Measurements from ENCODE around the gene KLHL28. TPM values are rescaled to one million over a fixed set of nuclear protein-coding genes. Genes with fewer than 3 reads are reported as not detected.

The KLHL28 gene
- total RNA-seq, 1 donor from 2014 or later: 14.0 TPM

DNA sequence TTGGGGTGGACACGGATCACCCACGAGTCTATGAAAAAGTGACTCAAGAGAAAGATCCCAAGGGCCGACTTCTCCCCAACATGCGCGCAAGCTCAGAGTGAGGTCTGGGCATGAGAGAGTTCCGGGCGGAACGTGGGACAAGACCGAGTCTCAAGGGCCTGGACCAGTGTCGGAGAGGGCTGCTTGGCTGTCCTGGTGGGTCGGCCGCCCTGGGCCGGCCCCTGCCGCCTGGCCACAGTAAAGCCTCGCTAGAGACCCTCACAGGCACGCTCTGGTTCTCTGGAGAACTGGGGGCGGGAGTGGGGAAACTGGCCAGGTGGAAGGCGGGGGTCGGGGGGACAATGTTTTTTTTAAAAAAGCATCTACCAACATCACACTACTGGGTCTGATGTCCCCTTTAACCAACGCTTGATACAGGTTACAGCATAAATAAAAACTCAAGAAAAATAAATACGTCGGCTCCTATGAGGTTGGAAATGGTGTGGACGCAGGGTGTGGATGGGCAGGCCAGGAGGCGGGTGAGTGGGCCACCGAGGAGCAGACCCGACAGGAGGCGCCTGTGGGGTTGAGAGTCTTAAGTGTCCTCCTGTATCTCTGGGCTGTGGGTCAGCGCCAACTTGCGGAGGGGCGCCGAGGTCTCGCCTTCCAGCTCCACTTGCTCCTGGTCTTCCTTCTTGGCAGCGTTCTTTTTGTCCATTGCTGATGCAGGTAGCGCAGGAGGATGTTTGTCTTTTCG, 74.7 kb downstream of the KLHL28 start:
- no peak for FAIRE-seq
- no peaks in the 10 kb centered on the region for H3K27me3 ChIP-seq (ENCODE audit: control insufficient read depth, insufficient read depth, low read length)

DNA sequence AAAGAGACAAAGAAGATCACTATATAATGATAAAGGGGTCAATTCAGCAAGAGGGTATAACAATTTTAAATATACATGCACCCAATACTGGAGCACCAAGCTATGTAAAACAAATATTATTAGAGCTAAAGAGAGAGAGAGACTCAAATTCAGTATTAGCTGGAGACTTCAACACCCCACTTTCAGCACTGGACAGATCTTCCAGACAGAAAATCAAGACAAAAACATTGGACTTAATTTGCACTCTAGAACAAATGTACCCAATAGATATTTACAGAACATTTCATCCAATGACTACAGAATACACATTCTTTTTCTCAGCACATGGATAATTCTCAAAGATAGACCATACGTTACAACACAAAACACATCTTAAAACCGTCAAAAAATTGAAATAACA, 81.0 kb downstream of the KLHL28 start:
- Histone ChIP-seq H3K36me3 (ENCODE audit: control insufficient read depth, insufficient read depth, low read length) (no peaks in the 10 kb centered on the region), H3K4me3 (ENCODE audit: low read depth, low read length) (no peak overlapping the region), H3K27me3 (ENCODE audit: control insufficient read depth, insufficient read depth, low read length) (no peaks in the 10 kb centered on the region)
- FAIRE-seq (no peak), DNase-seq (ENCODE audit: low read depth) (no peak)
- TF ChIP-seq, protein P1, sequence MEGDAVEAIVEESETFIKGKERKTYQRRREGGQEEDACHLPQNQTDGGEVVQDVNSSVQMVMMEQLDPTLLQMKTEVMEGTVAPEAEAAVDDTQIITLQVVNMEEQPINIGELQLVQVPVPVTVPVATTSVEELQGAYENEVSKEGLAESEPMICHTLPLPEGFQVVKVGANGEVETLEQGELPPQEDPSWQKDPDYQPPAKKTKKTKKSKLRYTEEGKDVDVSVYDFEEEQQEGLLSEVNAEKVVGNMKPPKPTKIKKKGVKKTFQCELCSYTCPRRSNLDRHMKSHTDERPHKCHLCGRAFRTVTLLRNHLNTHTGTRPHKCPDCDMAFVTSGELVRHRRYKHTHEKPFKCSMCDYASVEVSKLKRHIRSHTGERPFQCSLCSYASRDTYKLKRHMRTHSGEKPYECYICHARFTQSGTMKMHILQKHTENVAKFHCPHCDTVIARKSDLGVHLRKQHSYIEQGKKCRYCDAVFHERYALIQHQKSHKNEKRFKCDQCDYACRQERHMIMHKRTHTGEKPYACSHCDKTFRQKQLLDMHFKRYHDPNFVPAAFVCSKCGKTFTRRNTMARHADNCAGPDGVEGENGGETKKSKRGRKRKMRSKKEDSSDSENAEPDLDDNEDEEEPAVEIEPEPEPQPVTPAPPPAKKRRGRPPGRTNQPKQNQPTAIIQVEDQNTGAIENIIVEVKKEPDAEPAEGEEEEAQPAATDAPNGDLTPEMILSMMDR (IDR thresholded peaks at IDR 0.05; ENCODE audit: insufficient read depth, low read length, severe bottlenecking): no peak

More for the DNA sequence above, 74.7 kb downstream of the KLHL28 start:
- TF ChIP-seq, protein P1 (IDR thresholded peaks at IDR 0.05; ENCODE audit: insufficient read depth, low read length, severe bottlenecking): no peak
- H3K4me3 ChIP-seq (ENCODE audit: low read depth, low read length): no peak overlapping the region
- no peaks in the 10 kb centered on the region for H3K36me3 ChIP-seq (ENCODE audit: control insufficient read depth, insufficient read depth, low read length)
- DNase-seq (ENCODE audit: low read depth): no peak

Other genes starting within 250 kb of the KLHL28 start
- gene TOGARAM1, start 243 bp upstream of the KLHL28 start, total RNA-seq: 7.4 and 9.0 TPM in 2 replicates
- gene PRPF39, start 122.2 kb upstream of the KLHL28 start, total RNA-seq: 23.4 and 26.9 TPM in 2 replicates
- 14.0 and 27.9 TPM in 2 replicates for gene FKBP3, start 172.5 kb upstream of the KLHL28 start, total RNA-seq
- gene FANCM, start 174.0 kb upstream of the KLHL28 start, total RNA-seq: 2.3 and 2.9 TPM in 2 replicates

All from bronchial epithelial cell (primary cell).